Neuronal stem cell (in vitro differentiated cells): Measurements from ENCODE around the gene GRM1.

ENCODE experiments used
- DNase-seq: peaks from one replicate; pipeline ENCODE4 v3.0.0-alpha.2; 2013; ENCODE audit warnings: low spot score
- H2AFZ ChIP-seq: one replicate; pipeline ENCODE4 v1.6.1; 2013; ENCODE audit warnings: mild to moderate bottlenecking, low read length, inconsistent platforms
- H2AK5ac ChIP-seq: 2 replicates; pipeline ENCODE4 v1.6.1; 2013; ENCODE audit warnings: low read depth, mild to moderate bottlenecking, inconsistent platforms, low read length, moderate library complexity, mixed read lengths
- H2BK120ac ChIP-seq: 2 replicates; pipeline ENCODE4 v1.6.1; 2013; ENCODE audit warnings: low read depth, mild to moderate bottlenecking, inconsistent platforms, low read length, moderate library complexity, mixed read lengths
- H2BK12ac ChIP-seq: one replicate; pipeline ENCODE4 v1.6.1; 2013; ENCODE audit warnings: low read length, inconsistent platforms
- H2BK15ac ChIP-seq: 2 replicates; pipeline ENCODE4 v1.6.1; 2013; ENCODE audit warnings: mild to moderate bottlenecking, low read length, inconsistent platforms, mixed read lengths
- H2BK5ac ChIP-seq: one replicate; pipeline ENCODE4 v1.6.1; 2013; ENCODE audit warnings: inconsistent platforms, mild to moderate bottlenecking, low read length, moderate library complexity
- H3K14ac ChIP-seq: one replicate; pipeline ENCODE4 v1.6.1; 2013; ENCODE audit warnings: low read length, inconsistent platforms
- H3K18ac ChIP-seq: 2 replicates; pipeline ENCODE4 v1.6.1; 2013; ENCODE audit warnings: low read length, inconsistent platforms
- H3K23ac ChIP-seq: 2 replicates; pipeline ENCODE4 v1.6.1; 2013; ENCODE audit warnings: low read depth, mild to moderate bottlenecking, mixed read lengths, low read length, inconsistent platforms; ENCODE audit not compliant: poor library complexity
- H3K27ac ChIP-seq: replicated peaks from 3 replicates; pipeline ENCODE4 v1.5.1; 2013; ENCODE audit warnings: low read length, inconsistent platforms
- H3K27me3 ChIP-seq, 3 experiments: 2 replicates each; pipeline ENCODE4 v1.6.1; 2013; ENCODE audit warnings: low read length in 3 of 3, mild to moderate bottlenecking in 2 of 3, inconsistent platforms in 1 of 3, low read depth in 1 of 3, mixed read lengths in 1 of 3, moderate library complexity in 1 of 3; ENCODE audit not compliant: control insufficient read depth in 3 of 3, insufficient read depth in 3 of 3
- H3K36me3 ChIP-seq, 2 donors: replicated peaks in 1 of 2; 2 replicates each; pipeline ENCODE4 v1.6.1; 2013; ENCODE audit warnings: low read length in 2 of 2; ENCODE audit not compliant: control insufficient read depth in 2 of 2, insufficient read depth in 2 of 2
- H3K4ac ChIP-seq: 2 replicates; pipeline ENCODE4 v1.6.1; 2013; ENCODE audit warnings: inconsistent platforms, mild to moderate bottlenecking, low read length, moderate library complexity
- H3K4me1 ChIP-seq, 2 donors: 1 replicate in 1 of 2; 2 replicates in 1 of 2; pipeline ENCODE4 v1.6.1; 2013; ENCODE audit warnings: low read length in 2 of 2, low read depth in 1 of 2; ENCODE audit not compliant: control insufficient read depth in 2 of 2, insufficient read depth in 1 of 2
- H3K4me2 ChIP-seq: one replicate; pipeline ENCODE4 v1.6.1; 2013; ENCODE audit warnings: mild to moderate bottlenecking, low read length, inconsistent platforms; ENCODE audit not compliant: insufficient read depth, poor library complexity, severe bottlenecking
- H3K4me3 ChIP-seq, 2 donors: 2 replicates each; pipeline ENCODE4 v1.5.1; 2013; ENCODE audit warnings: low read length in 2 of 2, mild to moderate bottlenecking in 2 of 2, inconsistent platforms in 1 of 2, moderate library complexity in 1 of 2
- H3K79me1 ChIP-seq: one replicate; pipeline ENCODE4 v1.6.1; 2013; ENCODE audit warnings: low read depth, mild to moderate bottlenecking, inconsistent platforms, low read length, moderate library complexity
- H3K9ac ChIP-seq: one replicate; pipeline ENCODE4 v1.6.1; 2013; ENCODE audit warnings: mild to moderate bottlenecking, low read depth, low read length, inconsistent platforms; ENCODE audit not compliant: poor library complexity
- H3K9me3 ChIP-seq, 2 donors: replicated peaks in 1 of 2; 2 replicates each; pipeline versions ENCODE3 to v1.6.1; 2013; ENCODE audit warnings: low read length in 2 of 2, mild to moderate bottlenecking in 2 of 2, inconsistent platforms in 1 of 2, low read depth in 1 of 2, mixed read lengths in 1 of 2, moderate library complexity in 1 of 2; ENCODE audit not compliant: control insufficient read depth in 2 of 2, insufficient read depth in 1 of 2
- H4K8ac ChIP-seq: one replicate; pipeline ENCODE4 v1.6.1; 2013; ENCODE audit warnings: low read depth, mild to moderate bottlenecking, inconsistent platforms, low read length, moderate library complexity
- H4K91ac ChIP-seq: one replicate; pipeline ENCODE4 v1.6.1; 2013; ENCODE audit warnings: low read length, low read depth, mild to moderate bottlenecking, inconsistent platforms; ENCODE audit not compliant: poor library complexity
- WGBS, 2 donors: extraction: QIAGEN DNeasy Blood & Tissue Kit; methylation state at CpG; one replicate each; pipeline ENCODE4 v1.1.7; 2013; ENCODE audit warnings: missing lambda C conversion rate in 2 of 2, mixed read lengths in 1 of 2; ENCODE audit not compliant: insufficient read length in 2 of 2, insufficient replicate concordance in 1 of 2; ENCODE audit errors: extremely low coverage in 2 of 2; 5-methylcytosine and 5-hydroxymethylcytosine counted together

GRM1 gene

GRCh38 chr6:146032387-146032786 is 3.5 kb downstream of the GRM1 start:
- peaks cover 0 to 24% (median 16%) of the 10 kb centered on the region in 3 experiments for H3K27me3 ChIP-seq
- H3K27ac ChIP-seq: no peak overlapping the region
- H3K23ac ChIP-seq: no peak overlapping the region

GRCh38 chr6:146040360-146040759 is 11.5 kb downstream of the GRM1 start:
- Histone ChIP-seq H3K27me3 (no peaks in the 10 kb centered on the region), H2BK5ac (no peak overlapping the region), H3K79me1 (no peaks in the 10 kb centered on the region), H2BK12ac (no peak overlapping the region), H2AFZ (no peak overlapping the region), H3K4me1 (no peaks in the 10 kb centered on the region), H3K23ac (no peak overlapping the region), H3K27ac (no peak overlapping the region), H3K9me3 (peaks cover 0 to 3% of the 10 kb centered on the region in 2 donors), H2AK5ac (no peak overlapping the region), H3K18ac (no peak overlapping the region), H3K36me3 (no peaks in the 10 kb centered on the region), H3K4me3 (no peak overlapping the region), H2BK15ac (no peak overlapping the region), H4K91ac (no peak overlapping the region), H3K4ac (no peak overlapping the region), H3K9ac (no peak overlapping the region), H2BK120ac (no peak overlapping the region), H4K8ac (no peak overlapping the region), H3K14ac (no peak overlapping the region), H3K4me2 (no peak overlapping the region)
- no CpG with 5 or more reads among the region's 1 CpG for whole genome bisulfite sequencing, 2 donors
- DNase-seq: no peak

More at GRCh38 chr6:146032387-146032786, 3.5 kb downstream of the GRM1 start:
- H3K4me3 ChIP-seq: no peak overlapping the region
- H2AFZ ChIP-seq: no peak overlapping the region
- no peak overlapping the region for H3K4me2 ChIP-seq
- H2BK120ac ChIP-seq: no peak overlapping the region
- no peak overlapping the region for H3K4ac ChIP-seq
- no peaks in the 10 kb centered on the region for H3K36me3 ChIP-seq
- DNase-seq: no peak
- no peak overlapping the region for H3K18ac ChIP-seq
- H4K91ac ChIP-seq: no peak overlapping the region
- no peak overlapping the region for H2BK12ac ChIP-seq
- H3K14ac ChIP-seq: no peak overlapping the region
- H2BK15ac ChIP-seq: no peak overlapping the region
- H3K9ac ChIP-seq: no peak overlapping the region
- H2BK5ac ChIP-seq: no peak overlapping the region
- H3K9me3 ChIP-seq: no peaks in the 10 kb centered on the region
- no peak overlapping the region for H4K8ac ChIP-seq
- no peaks in the 10 kb centered on the region for H3K79me1 ChIP-seq
- no CpG with 5 or more reads among the region's 4 CpGs for WGBS, 2 donors
- peaks cover 0 to 5% of the 10 kb centered on the region in 2 donors for H3K4me1 ChIP-seq
- H2AK5ac ChIP-seq: no peak overlapping the region

GRCh38 chr6:146041282-146041681 is 12.4 kb downstream of the GRM1 start:
- no peak overlapping the region for H4K8ac ChIP-seq
- H2BK5ac ChIP-seq: no peak overlapping the region
- no peak overlapping the region for H3K14ac ChIP-seq
- WGBS, 2 donors: no CpG with 5 or more reads among the region's 1 CpG
- no peak overlapping the region for H2BK120ac ChIP-seq
- H3K18ac ChIP-seq: no peak overlapping the region
- H3K23ac ChIP-seq: no peak overlapping the region
- H3K9me3 ChIP-seq: peaks cover 0 to 3% of the 10 kb centered on the region in 2 donors
- H3K9ac ChIP-seq: no peak overlapping the region
- no peaks in the 10 kb centered on the region for H3K36me3 ChIP-seq
- no peak overlapping the region for H2AFZ ChIP-seq
- no peak overlapping the region for H3K4me2 ChIP-seq
- no peak overlapping the region for H3K4me3 ChIP-seq
- no peaks in the 10 kb centered on the region for H3K4me1 ChIP-seq
- H4K91ac ChIP-seq: no peak overlapping the region
- no peak overlapping the region for H2BK12ac ChIP-seq
- H3K27me3 ChIP-seq: no peaks in the 10 kb centered on the region
- no peak for DNase-seq
- H2AK5ac ChIP-seq: no peak overlapping the region
- no peak overlapping the region for H3K4ac ChIP-seq
- H3K27ac ChIP-seq: no peak overlapping the region
- no peaks in the 10 kb centered on the region for H3K79me1 ChIP-seq
- H2BK15ac ChIP-seq: no peak overlapping the region

- no CpG with 5 or more reads among the region's 2 CpGs for WGBS, 2 donors
- Histone ChIP-seq H3K79me1 (no peaks in the 10 kb centered on the region), H2BK12ac (no peak overlapping the region), H3K4me2 (no peak overlapping the region), H2BK5ac (no peak overlapping the region), H2AFZ (no peak overlapping the region), H4K8ac (no peak overlapping the region), H3K36me3 (no peaks in the 10 kb centered on the region), H3K14ac (no peak overlapping the region), H4K91ac (no peak overlapping the region), H2AK5ac (no peak overlapping the region), H3K4ac (no peak overlapping the region), H2BK120ac (no peak overlapping the region), H3K4me3 (no peak overlapping the region), H3K9me3 (no peaks in the 10 kb centered on the region), H3K23ac (no peak overlapping the region), H3K27ac (no peak overlapping the region), H2BK15ac (no peak overlapping the region), H3K9ac (no peak overlapping the region), H3K18ac (no peak overlapping the region), H3K4me1 (no peaks in the 10 kb centered on the region), H3K27me3 (no peaks in the 10 kb centered on the region)
- DNase-seq: no peak
Measured at GRCh38 chr6:146047371-146047770, 18.5 kb downstream of the GRM1 start.
